CD4-positive, alpha-beta T cell treated with Interleukin-21 for 1 hour (primary cell): ENCODE measurements around the gene SYDE2.
A peak's percentile ranks its signal among the peaks of the same experiment; 100 is the strongest.
"Not testable (repeated sequence)": the region's sequence is repeated elsewhere in the genome, so short reads cannot be mapped to it uniquely, and the experiment has no call there.

Experiments
- DNase-seq: peaks from one replicate; pipeline ENCODE4 v3.0.0-alpha.2; 2020

The SYDE2 gene, protein sequence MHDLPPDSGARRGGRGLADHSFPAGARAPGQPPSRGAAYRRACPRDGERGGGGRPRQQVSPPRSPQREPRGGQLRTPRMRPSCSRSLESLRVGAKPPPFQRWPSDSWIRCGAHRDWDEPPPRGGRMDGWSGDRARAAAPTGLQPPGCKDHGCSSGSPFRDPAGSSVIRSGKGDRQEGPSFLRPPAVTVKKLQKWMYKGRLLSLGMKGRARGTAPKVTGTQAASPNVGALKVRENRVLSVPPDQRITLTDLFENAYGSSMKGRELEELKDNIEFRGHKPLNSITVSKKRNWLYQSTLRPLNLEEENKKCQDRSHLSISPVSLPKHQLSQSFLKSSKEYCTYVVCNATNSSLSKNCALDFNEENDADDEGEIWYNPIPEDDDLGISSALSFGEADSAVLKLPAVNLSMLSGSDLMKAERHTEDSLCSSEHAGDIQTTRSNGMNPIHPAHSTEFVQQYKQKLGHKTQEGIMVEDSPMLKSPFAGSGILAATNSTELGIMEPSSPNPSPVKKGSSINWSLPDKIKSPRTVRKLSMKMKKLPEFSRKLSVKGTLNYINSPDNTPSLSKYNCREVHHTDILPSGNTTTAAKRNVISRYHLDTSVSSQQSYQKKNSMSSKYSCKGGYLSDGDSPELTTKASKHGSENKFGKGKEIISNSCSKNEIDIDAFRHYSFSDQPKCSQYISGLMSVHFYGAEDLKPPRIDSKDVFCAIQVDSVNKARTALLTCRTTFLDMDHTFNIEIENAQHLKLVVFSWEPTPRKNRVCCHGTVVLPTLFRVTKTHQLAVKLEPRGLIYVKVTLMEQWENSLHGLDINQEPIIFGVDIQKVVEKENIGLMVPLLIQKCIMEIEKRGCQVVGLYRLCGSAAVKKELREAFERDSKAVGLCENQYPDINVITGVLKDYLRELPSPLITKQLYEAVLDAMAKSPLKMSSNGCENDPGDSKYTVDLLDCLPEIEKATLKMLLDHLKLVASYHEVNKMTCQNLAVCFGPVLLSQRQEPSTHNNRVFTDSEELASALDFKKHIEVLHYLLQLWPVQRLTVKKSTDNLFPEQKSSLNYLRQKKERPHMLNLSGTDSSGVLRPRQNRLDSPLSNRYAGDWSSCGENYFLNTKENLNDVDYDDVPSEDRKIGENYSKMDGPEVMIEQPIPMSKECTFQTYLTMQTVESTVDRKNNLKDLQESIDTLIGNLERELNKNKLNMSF

DNA sequence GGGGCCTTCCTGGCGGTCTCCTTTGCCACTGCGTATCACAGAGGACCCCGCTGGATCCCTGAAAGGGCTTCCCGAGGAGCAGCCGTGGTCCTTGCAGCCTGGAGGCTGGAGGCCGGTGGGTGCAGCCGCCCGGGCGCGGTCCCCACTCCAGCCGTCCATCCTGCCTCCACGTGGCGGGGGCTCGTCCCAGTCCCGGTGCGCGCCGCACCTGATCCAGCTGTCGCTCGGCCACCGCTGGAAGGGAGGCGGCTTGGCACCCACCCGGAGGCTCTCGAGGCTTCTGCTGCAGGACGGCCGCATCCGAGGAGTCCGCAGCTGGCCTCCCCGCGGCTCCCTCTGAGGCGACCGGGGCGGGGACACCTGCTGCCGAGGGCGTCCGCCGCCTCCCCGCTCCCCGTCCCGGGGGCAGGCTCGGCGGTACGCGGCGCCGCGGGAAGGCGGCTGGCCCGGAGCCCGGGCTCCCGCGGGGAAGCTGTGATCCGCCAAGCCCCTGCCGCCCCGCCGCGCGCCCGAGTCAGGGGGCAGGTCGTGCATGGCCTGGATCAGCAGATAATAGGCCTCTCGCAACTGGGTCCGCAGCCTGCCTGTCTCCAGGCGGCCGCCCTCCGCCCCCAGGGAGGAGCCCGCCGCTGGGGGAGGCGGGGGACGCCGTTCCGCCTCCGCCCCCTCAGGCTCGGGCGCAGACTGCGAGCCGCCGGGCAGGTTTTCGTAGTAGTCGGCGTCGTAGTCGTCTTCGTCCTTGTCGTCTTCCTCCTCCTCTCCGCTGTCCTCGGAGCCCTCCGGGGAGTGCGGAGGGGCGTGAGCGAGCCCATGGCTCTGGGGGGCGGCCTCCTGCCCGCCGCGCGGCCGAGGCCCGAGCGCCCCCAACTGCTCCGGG is at the start of gene SYDE2:
SYDE2 (minus strand) TSS at position 554 of the 877 bp plus-strand sequence; CDS start at position 534, 20 bp downstream.
- DNase-seq = peak; percentile 83

DNA sequence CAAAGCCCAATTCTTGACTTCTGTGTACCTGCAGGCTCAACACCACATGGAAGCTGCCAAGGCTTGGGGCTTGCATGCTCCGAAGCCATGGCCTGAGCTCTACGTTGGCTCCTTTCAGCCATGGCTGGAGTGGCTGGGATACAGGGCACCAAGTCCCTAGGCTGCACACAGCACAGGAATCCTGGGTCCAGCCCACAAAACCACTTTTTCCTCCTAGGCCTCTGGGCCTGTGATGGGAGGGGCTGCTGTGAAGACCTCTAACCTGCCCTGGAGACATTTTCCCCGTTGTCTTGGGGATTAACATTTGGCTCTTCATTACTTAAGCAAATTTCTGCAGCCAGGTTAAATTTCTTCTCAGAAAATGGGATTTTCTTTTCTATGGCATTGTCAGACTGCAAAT is 48.2 kb upstream of the SYDE2 start:
- not testable (repeated sequence) for DNase-seq

DNA sequence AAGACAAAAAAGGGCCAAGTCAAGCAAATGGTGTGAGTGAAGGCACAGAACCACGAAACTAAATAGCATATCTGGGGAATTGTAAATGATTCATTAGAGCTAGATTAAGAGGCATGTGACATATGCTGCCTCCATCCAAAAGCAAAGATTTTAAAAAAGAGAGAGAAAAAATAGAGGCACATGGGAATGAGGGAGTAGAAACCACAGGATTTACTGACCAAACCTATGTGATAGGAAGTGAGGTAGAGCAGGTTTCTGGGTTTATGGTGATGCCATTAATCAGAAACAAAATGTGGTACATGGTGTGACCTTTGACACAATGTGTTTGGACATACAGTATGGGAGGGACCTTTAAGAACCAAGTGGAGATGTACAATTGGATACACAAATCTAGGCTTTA is 45.1 kb upstream of the SYDE2 start:
- DNase-seq = no peak

DNA sequence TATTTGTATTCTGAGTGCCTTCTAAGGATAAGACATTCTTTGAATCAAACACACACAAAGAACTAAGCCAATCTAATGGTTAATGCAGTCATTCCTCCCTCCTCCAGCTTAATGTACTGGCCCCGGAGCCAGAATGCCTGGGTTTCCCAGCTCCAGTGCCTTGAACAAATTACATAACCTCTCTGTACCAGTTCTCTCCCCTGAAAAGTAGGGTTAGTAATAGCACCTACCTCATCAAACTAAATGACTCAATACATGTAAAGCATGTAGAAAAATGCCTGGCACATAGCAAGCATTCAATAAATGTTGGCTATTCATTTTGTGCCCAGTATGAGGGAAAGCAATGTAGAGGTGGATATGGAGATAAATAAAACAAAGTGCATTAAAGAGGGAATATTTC is 44.6 kb upstream of the SYDE2 start:
- no peak for DNase-seq

DNA sequence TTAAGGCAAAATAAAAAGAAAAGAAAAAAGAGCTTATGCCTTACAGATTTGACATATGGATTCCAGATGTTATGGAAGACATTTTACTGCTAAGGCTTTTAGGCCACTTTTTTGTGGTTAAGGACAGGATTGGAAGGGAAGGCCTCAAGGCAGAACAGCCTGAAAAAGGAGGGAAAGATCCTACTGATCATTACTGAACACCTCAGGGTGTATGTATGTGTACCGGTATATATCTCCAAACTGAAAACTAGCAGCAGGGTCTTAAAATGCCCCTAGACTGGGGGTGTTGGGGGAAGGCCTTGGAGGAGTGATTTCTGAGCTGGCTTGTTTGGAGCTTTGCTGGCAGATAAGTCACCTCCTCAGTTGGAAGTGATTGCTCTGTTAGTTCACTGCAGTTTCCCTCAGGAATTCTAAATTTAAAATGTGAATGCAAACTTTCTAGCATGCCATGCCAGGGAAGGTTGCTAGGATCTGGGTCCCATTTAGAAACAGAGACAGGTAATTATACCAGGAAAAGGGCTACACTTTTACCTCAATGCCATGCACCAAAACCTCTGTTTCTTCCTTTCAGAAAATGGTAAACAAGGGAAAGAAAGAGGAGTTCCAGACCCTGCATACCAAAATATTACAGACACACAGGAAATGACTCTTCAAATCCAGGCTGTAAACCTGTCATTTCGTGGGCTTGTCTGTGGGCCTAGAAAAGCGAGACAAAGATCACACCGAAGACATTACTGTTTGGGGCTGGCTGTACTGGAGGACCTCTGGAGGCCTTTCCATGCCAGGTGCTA is 43.6 kb upstream of the SYDE2 start:
- DNase-seq = no peak

DNA sequence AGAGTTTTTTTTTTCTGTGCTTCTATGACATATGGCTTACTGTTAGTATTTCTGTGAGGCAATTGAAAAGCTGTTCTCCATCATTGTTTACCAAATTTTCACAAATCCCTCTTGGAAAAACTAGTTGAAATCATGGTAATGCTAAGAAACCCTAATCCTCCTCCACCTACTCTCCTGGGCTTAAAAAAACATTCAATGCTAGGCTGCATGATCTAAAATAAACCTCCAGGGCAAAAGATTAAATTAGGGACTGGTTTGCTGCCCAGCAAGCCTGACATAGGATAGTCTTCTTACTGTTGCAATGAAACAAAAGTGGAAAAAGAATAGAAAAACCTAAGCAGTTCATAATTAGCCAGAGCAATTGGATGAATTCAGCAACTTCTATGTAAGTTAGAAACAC is 42.6 kb upstream of the SYDE2 start:
- no peak for DNase-seq

DNA sequence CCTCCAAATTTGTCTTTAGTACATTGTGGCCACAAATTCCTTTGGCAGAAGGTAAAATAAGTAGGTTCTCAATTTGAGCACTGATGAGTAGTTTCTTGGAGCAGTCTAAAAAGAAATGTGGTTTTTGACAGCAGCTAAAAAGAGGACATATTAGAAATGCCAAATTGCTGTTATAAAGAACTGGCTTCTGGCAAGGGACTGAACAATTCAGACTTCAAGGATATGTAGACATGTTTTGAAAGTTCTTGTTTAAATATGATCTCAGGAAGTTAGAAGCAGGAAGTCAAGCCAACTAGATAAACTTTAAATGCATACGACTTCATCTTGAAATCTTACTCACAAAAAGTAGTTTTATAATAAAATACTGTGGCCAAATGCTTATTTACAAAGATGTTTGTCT is 39.8 kb upstream of the SYDE2 start:
- DNase-seq = no peak

DNA sequence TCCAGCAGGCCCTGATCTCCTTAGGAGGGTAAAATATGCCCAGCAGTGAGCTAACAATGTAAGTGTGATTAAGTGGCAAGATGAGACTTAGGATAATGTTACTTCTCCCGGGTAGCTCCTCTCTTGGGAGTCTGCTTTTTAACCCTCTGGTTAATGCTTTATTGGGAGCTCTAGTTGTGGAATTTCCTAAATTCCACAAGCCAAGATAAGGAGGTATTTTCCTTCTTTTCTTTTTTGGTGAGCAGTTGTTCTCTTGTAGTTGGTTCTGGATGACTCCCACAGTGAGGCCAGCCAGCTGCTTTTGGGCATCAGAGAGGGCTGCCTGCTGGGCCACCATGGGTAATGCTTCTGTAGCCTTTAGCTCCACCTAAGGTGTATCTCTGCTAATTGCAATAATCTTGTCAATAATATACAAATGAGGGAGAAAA is 39.4 kb upstream of the SYDE2 start:
- peak; percentile 26 for DNase-seq

DNA sequence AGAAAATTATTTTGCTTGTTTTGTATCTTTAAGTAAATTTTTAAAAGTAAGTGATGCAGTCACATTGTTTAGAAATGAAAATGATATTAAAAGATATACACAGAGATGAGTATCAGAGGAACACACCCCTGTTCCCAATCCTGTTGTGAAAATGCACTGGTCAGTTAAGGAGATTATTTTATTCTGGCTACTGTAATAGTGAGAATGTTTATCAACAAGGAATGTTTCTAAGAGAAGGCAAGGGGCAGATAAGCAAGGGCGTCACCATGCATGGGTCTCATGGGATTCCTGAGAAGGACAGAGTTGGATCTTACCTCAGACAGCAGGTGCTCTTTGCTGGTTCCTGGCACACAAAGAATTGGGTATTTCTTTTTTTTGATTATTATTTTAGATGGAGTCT is 36.8 kb upstream of the SYDE2 start:
- DNase-seq = no peak

DNA sequence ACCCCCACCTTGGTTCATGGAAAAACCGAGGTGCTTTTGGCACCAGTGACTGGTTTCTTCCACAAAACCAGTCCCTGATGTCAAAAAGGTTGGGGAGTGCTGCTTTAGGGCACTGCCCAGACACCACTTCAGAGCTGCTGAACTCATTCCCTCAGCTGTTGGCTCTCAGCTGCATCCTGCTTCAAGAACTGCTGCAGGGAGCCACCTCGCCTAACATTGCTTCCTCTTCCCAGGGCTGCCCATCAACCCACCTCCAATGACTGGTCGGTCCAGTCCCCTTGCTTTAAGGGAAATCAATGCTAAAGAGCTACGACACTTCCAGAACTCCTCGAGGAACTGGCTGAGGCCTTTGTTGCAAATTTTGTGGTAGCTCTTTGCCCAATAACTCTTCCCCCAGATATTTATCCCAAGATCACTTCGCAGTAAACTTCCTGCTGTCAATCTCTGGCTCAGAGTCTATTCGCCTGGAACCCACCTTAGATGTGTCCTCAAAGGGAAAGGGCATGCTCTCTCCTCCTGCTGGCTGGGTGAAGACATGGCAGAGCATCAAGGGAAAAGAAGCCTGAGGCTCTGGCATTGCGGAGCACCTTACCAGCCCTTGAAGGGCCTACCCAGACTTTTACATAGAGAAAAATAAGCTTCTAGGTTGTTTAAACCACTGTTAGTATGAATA is 29.6 kb upstream of the SYDE2 start:
- peak; percentile 6 for DNase-seq

DNA sequence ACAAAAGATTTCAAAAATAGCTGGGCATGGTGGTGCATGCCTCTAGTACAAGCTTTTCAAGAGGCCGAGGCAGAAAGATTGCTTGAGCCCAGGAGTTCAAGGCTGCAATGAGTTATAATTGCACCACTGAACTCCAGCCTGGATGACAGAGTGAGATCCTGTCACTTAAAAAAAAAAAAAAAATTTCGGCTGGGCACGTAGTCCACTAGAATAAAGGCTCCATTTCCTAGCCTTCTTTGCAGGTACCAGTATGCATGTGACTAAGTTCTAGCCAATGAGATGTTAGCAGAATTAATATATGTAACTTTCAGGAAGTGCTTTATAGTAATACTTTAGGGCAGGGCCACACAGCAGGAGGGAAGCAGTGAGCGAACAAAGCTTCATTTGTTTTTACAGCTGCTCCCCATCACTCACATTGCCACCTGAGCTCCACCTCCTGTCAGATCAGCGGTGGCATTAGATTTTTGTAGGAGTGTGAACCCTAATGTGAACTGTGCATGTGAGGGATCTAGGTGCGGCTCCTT is 28.8 kb upstream of the SYDE2 start:
- DNase-seq = no peak

DNA sequence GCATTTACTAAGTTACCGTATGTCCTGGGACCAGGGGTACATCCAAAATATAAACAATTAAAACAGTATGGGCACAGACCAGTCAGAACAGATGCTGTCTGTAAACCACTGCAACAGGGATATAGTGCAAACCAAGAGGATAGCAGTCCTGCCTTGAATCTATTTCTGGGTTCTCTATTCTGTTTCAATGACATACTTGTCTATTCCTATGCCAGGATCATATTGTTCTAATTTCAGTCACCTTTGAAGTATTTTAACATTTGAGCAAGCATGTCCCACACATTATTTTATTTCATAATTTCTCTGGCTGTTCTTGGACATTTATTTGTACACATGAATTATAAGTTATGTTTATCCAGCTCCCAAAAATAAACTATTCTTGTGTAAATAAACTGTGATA is 28.2 kb upstream of the SYDE2 start:
- DNase-seq = no peak

DNA sequence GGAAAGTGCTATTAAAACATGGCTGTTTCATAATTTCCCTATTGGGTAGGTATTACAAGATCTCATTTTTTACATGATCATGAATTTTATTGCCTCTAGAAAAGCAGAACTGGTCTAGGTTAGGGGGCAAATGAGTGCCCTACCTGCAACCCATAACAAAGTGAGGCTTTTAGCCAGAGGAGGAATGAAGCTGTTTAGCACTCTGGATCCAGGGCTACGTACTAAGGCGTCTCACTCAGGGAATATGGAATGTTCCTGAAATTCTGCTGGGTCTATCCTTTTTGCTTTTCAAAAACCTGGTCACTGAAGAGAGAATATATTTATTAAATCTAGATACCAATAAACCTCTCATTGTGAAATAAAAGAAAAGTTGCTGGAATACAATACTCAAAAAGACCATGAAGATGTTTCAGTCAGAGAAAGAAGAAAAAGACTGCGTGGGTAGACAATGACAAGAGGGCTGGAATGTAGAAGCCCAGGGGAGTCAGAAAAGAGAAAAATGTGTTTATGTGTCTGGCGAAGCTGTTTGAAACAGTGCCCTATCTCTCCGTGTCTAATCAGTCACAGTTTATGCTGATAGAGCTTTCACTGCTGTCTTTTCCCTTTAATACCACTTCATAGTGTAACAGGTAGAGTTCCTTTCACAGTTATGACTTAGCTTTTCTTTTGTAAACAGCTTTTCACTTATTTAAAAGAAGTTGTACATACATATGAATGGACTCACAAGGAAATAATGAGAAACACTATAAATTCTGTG is 25.0 kb upstream of the SYDE2 start:
- no peak for DNase-seq

DNA sequence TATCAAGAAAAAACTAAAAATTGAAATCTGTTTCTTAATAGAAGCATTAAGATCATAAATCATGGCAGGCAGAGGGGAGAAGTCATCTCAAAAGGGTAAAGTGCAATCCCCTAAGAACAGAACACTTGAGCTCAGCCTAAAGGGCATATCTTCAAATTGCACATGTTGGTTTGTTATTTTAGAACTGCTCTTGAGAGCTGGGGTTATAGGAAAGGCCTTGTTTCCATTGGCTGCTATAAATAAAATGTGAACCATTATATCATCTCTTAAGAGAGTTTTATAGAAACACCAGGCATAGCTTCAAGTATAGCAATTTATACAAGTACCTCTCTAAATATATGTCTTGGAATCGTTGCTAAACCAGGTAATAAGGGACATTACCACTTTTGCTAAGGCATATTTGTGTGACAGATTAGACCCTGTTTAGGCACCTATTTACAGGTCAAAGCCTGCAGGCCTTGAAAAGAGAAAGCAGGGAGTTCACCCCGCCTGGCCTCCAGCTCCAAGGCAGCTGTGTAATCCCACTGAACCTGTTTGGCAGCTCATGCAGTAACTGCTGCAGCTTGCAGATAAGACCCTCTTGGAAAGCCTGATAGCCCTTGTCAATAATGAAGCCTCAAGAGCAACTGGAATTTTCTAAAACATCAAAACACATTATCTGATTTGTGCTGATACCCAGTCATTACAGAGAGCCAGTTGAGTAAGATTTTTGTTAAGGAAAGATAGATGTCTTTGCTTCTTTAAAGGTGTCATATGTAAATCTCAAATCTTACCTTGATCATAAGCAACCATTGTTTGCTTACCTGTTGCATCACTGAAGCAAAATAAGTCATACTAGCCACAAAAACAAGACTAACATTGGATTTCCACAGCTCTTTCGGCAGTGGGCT is 24.2 kb upstream of the SYDE2 start:
- no peak for DNase-seq

DNA sequence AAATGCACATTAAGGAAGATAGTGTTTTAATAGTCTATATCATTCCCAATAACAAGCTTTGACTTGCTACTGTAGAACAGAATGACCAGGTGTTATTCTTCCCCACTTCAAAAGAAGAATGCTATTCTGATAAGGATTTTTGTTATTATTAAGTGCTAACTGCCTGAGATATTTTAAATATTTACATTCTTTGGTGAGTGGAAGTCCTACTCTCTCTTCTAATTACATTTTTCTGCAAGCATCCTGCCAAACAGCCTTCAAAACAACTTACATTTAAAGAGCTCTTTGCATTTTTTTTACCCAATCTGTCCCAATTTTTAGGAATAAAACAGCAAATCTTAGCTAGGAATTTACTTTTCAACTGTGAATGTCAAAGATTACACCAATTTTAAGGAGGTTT is 23.5 kb upstream of the SYDE2 start:
- DNase-seq = no peak

DNA sequence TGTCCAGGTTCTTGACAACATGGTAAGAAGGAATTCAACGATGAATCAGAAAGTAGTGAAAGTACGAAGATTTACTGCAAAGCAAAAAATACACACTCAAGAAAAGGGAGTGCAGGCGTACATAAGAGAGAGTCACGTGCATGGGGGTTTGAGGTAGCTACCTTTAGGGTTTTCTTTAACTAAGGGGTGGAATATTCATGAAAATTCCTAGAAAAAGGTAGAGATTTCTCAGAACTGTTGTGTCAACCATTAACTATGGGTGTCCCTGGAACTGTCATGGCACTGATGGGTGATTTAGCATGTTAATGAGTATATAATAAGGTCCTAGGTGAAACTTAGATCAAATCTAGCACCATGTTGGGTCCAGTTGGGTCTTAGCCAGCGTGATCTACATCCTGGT is 22.5 kb upstream of the SYDE2 start:
- DNase-seq = no peak

DNA sequence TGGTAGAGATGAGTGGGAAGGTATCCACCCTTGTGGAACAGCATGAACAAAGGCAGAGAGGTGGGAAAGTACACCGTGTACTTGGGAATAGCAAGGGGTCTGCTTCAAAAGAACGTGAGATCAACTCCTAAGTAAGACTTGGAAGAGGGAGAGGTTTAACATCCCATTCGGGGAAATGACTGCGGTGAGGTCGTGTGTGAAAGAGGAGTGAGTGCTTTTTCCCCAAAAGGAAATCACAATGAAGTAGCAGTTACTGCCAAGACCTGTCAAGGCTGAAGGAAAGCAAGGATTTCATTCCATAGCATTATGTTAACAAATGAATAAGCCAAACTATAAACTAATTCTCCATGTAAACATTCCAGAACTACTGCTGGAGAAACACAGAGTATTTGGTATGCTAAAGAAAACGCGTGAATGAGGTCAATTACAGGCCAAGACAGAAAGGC is 20.0 kb upstream of the SYDE2 start:
- DNase-seq = no peak

DNA sequence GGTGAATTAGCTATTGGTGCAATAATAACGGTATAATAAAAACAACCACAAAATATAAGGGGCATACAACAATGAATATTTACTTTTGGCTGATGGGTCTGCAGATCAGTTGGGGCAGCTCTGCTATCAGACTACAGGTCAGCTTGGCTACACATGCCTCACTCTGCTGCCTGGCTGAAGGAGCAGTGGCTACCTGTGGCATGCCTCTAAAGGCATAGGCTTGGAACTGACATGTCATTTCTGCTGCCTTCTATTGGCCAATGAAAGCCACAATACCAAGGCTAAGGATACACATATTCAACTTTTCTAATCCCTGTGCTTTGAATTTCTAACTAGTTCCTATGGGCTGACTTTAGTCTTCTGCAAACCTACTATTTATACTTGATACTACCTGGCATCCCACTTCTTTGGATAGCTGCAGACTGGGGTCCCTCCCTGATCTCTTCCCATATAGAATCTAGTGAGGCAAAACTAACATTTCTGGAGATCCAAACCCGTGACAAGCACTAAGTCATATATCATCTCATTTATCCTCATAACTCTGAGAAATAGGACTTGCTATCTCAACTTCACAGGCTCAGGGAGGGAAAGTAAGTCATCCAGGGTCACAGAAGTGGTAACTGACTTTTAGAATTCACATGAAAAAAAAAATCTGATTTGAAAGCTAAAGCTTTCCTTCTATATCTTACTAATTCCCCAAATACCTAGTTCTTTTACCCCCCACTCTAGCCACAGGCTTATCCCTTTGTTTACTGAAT is 19.2 kb upstream of the SYDE2 start:
- no peak for DNase-seq
